Upper lobe of left lung (tissue), 4 donors: ENCODE data around the gene MPG.
"Not testable (repeated sequence)": the region's sequence is repeated elsewhere in the genome, so short reads cannot be mapped to it uniquely, and the experiment has no call there.

Experiments
- POLR2A ChIP-seq, 4 donors: fragments of 450-650 bp; IDR thresholded peaks; one replicate each; pipeline ENCODE4 v1.5.1; 2016 to 2017; ENCODE audit warnings: antibody characterized with exemption in 4 of 4, mild to moderate bottlenecking in 2 of 4
- TF ChIP-seq, protein P1 (sequence below), 6 experiments: fragments of 450-650 bp in 4 of 6; fragments of 200-600 bp in 2 of 6; sonication (generic) in 2 of 6; IDR thresholded peaks; one replicate each; pipeline ENCODE4 v1.5.1; 2016 to 2019; ENCODE audit warnings: antibody characterized with exemption in 6 of 6

DNA sequence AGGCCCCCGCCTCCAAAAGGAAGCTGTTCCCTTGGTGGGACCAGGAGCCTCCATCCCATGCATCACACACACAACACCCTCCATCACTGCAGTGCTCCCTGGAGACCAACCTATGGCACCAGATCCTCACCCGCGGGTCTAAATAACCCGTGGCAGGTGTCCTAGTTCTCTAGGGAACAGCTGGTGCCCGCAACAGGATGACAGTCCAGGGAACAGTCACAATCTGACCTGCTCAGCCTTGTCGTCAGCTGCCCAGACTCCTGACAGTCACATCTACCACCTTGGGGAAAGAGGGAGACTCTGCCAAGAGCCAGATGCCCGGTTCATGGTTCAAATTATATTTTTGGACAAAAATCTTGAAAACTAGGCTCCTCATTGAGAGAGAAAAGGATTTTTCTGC is 47.4 kb upstream of the MPG start:
- TF ChIP-seq, protein P1, sequence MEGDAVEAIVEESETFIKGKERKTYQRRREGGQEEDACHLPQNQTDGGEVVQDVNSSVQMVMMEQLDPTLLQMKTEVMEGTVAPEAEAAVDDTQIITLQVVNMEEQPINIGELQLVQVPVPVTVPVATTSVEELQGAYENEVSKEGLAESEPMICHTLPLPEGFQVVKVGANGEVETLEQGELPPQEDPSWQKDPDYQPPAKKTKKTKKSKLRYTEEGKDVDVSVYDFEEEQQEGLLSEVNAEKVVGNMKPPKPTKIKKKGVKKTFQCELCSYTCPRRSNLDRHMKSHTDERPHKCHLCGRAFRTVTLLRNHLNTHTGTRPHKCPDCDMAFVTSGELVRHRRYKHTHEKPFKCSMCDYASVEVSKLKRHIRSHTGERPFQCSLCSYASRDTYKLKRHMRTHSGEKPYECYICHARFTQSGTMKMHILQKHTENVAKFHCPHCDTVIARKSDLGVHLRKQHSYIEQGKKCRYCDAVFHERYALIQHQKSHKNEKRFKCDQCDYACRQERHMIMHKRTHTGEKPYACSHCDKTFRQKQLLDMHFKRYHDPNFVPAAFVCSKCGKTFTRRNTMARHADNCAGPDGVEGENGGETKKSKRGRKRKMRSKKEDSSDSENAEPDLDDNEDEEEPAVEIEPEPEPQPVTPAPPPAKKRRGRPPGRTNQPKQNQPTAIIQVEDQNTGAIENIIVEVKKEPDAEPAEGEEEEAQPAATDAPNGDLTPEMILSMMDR (IDR thresholded peaks at IDR 0.05): not testable (repeated sequence)
- TF ChIP-seq POLR2A (IDR thresholded peaks at IDR 0.05): not testable (repeated sequence)
